H9 (cell line): ENCODE measurements around the gene CHST8. TPM values are rescaled to one million over a fixed set of nuclear protein-coding genes. Genes with fewer than 3 reads are reported as not detected.
A peak's percentile ranks its signal among the peaks of the same experiment; 100 is the strongest.

Experiments
- DNase-seq: peaks from one replicate; pipeline ENCODE4 v3.0.0-alpha.2; 2017
- H2AFZ ChIP-seq: one replicate; pipeline ENCODE4 v1.6.1; 2013; ENCODE audit warnings: mild to moderate bottlenecking, low read length, control low read depth, moderate library complexity
- H2AK5ac ChIP-seq: 2 replicates; pipeline ENCODE4 v1.6.1; 2013; ENCODE audit warnings: low read length, control low read depth, mixed read lengths; ENCODE audit not compliant: insufficient read length
- H2BK120ac ChIP-seq: one replicate; pipeline ENCODE4 v1.6.1; 2013; ENCODE audit warnings: low read depth, mild to moderate bottlenecking, low read length, control low read depth, inconsistent platforms; ENCODE audit not compliant: poor library complexity, severe bottlenecking
- H2BK12ac ChIP-seq: 2 replicates; pipeline ENCODE4 v1.6.1; 2013; ENCODE audit warnings: low read length, control low read depth, mixed read lengths, low read depth; ENCODE audit not compliant: insufficient read length
- H2BK15ac ChIP-seq: 2 replicates; pipeline ENCODE4 v1.6.1; 2013; ENCODE audit warnings: low read depth, low read length, control low read depth
- H2BK20ac ChIP-seq: one replicate; pipeline ENCODE4 v1.6.1; 2013; ENCODE audit warnings: low read depth, mild to moderate bottlenecking, low read length, control low read depth, inconsistent platforms; ENCODE audit not compliant: poor library complexity, severe bottlenecking
- H2BK5ac ChIP-seq: 2 replicates; pipeline ENCODE4 v1.6.1; 2013; ENCODE audit warnings: low read length, control low read depth, mixed read lengths; ENCODE audit not compliant: insufficient read length
- H3K14ac ChIP-seq: 2 replicates; pipeline ENCODE4 v1.6.1; 2013; ENCODE audit warnings: low read length, control low read depth; ENCODE audit not compliant: insufficient read depth
- H3K18ac ChIP-seq: 2 replicates; pipeline ENCODE4 v1.6.1; 2013; ENCODE audit warnings: low read depth, mild to moderate bottlenecking, mixed read lengths, low read length, control low read depth; ENCODE audit not compliant: insufficient read length
- H3K23ac ChIP-seq: 2 replicates; pipeline ENCODE4 v1.6.1; 2013; ENCODE audit warnings: low read length, control low read depth, mixed read lengths, low read depth; ENCODE audit not compliant: insufficient read length
- H3K23me2 ChIP-seq: 2 replicates; pipeline ENCODE4 v1.6.1; 2013; ENCODE audit warnings: low read depth, mild to moderate bottlenecking, mixed read lengths, low read length, control low read depth; ENCODE audit not compliant: insufficient read length, poor library complexity, severe bottlenecking
- H3K27ac ChIP-seq: 2 replicates; pipeline ENCODE4 v1.5.1; 2013; ENCODE audit warnings: low read length, control low read depth, mixed read lengths, low read depth; ENCODE audit not compliant: insufficient read length
- H3K27me3 ChIP-seq: 2 replicates; pipeline ENCODE4 v1.6.1; 2013; ENCODE audit warnings: low read length, control low read depth, inconsistent platforms; ENCODE audit not compliant: insufficient read depth
- H3K4ac ChIP-seq: 2 replicates; pipeline ENCODE4 v1.6.1; 2013; ENCODE audit warnings: low read depth, mild to moderate bottlenecking, control low read depth, inconsistent platforms, low read length, moderate library complexity
- H3K4me1 ChIP-seq: 2 replicates; pipeline ENCODE4 v1.6.1; 2013; ENCODE audit warnings: low read length, control low read depth, inconsistent platforms; ENCODE audit not compliant: insufficient read depth
- H3K4me2 ChIP-seq: 2 replicates; pipeline ENCODE4 v1.6.1; 2013; ENCODE audit warnings: low read length, control low read depth, mixed read lengths; ENCODE audit not compliant: insufficient read length, insufficient read depth
- H3K56ac ChIP-seq: 2 replicates; pipeline ENCODE4 v1.6.1; 2013; ENCODE audit warnings: low read depth, mild to moderate bottlenecking, mixed read lengths, low read length, control low read depth; ENCODE audit not compliant: insufficient read length
- H3K79me1 ChIP-seq: 2 replicates; pipeline ENCODE4 v1.6.1; 2013; ENCODE audit warnings: low read depth, mild to moderate bottlenecking, moderate library complexity, low read length, control low read depth, inconsistent platforms; ENCODE audit not compliant: insufficient read depth, poor library complexity, severe bottlenecking
- H3K79me2 ChIP-seq: 2 replicates; pipeline ENCODE4 v1.6.1; 2013; ENCODE audit warnings: low read length, control low read depth, inconsistent platforms; ENCODE audit not compliant: insufficient read depth
- H3K9ac ChIP-seq: 2 replicates; pipeline ENCODE4 v1.6.1; 2013; ENCODE audit warnings: low read length, control low read depth, mixed read lengths; ENCODE audit not compliant: insufficient read length; ENCODE audit errors: extremely low read depth
- H3K9me3 ChIP-seq: one replicate; pipeline ENCODE4 v1.6.1; 2013; ENCODE audit warnings: low read depth, low read length, inconsistent platforms; ENCODE audit not compliant: control insufficient read depth
- H3T11ph ChIP-seq: one replicate; pipeline ENCODE4 v1.6.1; 2013; ENCODE audit warnings: mild to moderate bottlenecking, low read length, control low read depth, inconsistent platforms
- H4K20me1 ChIP-seq: one replicate; pipeline ENCODE4 v1.6.1; 2013; ENCODE audit not compliant: control insufficient read depth, insufficient read length, insufficient read depth
- H4K5ac ChIP-seq: 2 replicates; pipeline ENCODE4 v1.6.1; 2013; ENCODE audit warnings: low read depth, mild to moderate bottlenecking, mixed read lengths, low read length, control low read depth; ENCODE audit not compliant: insufficient read length
- H4K8ac ChIP-seq: replicated peaks from 2 replicates; pipeline ENCODE4 v1.6.1; 2013; ENCODE audit warnings: low read length, control low read depth, mixed read lengths, low read depth; ENCODE audit not compliant: insufficient read length
- H4K91ac ChIP-seq: 2 replicates; pipeline ENCODE4 v1.6.1; 2013; ENCODE audit warnings: low read depth, mild to moderate bottlenecking, moderate library complexity, mixed read lengths, low read length, control low read depth; ENCODE audit not compliant: insufficient read length
- H3K27ac Mint-ChIP-seq, 3 experiments: 2 replicates in 2 of 3; 3 replicates in 1 of 3; pipeline ENCODE4 v1.8.0; 2020 to 2021; ENCODE audit warnings: mixed read lengths in 3 of 3, mild to moderate bottlenecking in 1 of 3, moderate library complexity in 1 of 3
- H3K27me3 Mint-ChIP-seq: 2 replicates; pipeline ENCODE4 v1.8.0; 2021; ENCODE audit warnings: low read depth, mild to moderate bottlenecking, moderate library complexity, mixed read lengths
- H3K36me3 Mint-ChIP-seq, 3 experiments: 2 replicates in 2 of 3; 3 replicates in 1 of 3; pipeline ENCODE4 v1.8.0; 2020 to 2021; ENCODE audit warnings: low read depth in 3 of 3, mixed read lengths in 3 of 3; ENCODE audit not compliant: insufficient read depth in 1 of 3
- H3K4me1 Mint-ChIP-seq, 2 experiments: 2 replicates each; pipeline ENCODE4 v1.8.0; 2020; ENCODE audit warnings: mixed read lengths in 2 of 2
- H3K4me3 Mint-ChIP-seq, 2 experiments: 2 replicates in 1 of 2; 3 replicates in 1 of 2; pipeline ENCODE4 v1.8.0; 2020 to 2021; ENCODE audit warnings: mild to moderate bottlenecking in 2 of 2, mixed read lengths in 2 of 2, moderate library complexity in 1 of 2
- H3K9me3 Mint-ChIP-seq, 2 experiments: 2 replicates in 1 of 2; 3 replicates in 1 of 2; pipeline ENCODE4 v1.8.0; 2020; ENCODE audit warnings: mild to moderate bottlenecking in 2 of 2, mixed read lengths in 2 of 2, moderate library complexity in 1 of 2
- WGBS: extraction: QIAGEN DNeasy Blood & Tissue Kit; methylation state at CpG from one replicate; pipeline ENCODE4 v1.1.7; 2013; ENCODE audit warnings: missing lambda C conversion rate, low lambda C conversion rate, mixed read lengths; ENCODE audit not compliant: insufficient read length; ENCODE audit errors: extremely low coverage; 5-methylcytosine and 5-hydroxymethylcytosine counted together
- total RNA-seq: library from RNA; stranded (reverse); gene quantifications from 2 replicates; pipeline ENCODE4 v1.2.1, GENCODE V29; 2021
- TF ChIP-seq, protein P1 (sequence below): fragments of 200-600 bp; sonication (generic); conservative IDR thresholded peaks from 3 replicates; pipeline ENCODE4 v1.8.0; 2021; ENCODE audit warnings: antibody characterized with exemption, mild to moderate bottlenecking

CHST8 gene
- total RNA-seq, 1 experiment from 2014 or later = 5.1 TPM

DNA sequence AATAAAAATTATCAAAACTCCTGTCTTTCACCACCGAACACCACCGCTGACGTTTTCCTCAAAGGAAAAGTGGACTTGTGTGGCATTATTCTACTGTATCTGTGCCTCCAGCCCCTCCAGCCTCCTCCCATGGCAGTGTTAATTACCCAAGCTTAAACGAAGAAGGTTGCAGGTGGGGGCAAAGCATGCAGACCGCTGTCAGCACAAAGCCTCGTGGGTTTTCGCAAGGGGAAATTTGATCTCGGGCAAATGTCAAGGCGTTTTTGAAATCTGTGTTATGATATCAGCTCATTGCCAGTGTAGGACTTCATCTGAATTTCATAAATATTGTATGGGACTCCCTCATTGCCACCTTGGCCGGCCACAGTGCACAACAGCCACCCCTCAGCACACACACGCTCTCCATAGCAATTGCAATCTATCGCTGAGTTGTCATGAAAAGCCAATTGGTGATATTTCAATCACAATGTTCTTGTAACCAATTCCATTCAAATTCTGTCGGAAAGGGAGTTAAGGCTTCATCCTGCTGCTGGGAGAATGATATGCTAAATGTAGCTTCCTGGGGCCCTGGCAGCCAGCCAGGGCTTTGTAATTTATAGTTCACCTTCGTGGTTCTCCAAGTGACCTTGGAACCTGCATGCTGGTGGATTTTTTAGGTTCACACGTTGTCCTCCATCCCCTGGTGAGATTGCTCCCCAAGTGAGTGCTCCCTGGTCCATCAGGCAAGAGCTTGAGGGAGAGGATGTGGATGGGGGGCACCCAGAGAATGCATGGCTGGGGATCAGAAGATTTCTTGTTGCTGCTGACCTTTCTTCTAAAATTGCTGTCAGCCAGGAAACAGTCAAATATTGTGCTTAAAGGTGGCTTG, 16.6 kb downstream of the CHST8 start:
- no peak overlapping the region for H3K23ac ChIP-seq
- no peak overlapping the region for H3K4ac ChIP-seq
- no peak overlapping the region for H2AFZ ChIP-seq
- no peak overlapping the region for H2AK5ac ChIP-seq
- no peak overlapping the region for H4K91ac ChIP-seq
- Mint-ChIP-seq H3K9me3 (no peaks in the 10 kb centered on the region), H3K36me3 (no peaks in the 10 kb centered on the region; a peak in 1 of 7 replicates), H3K4me3 (peak overlapping the region; percentile 22 to 69), H3K27me3 (peaks cover 2% of the 10 kb centered on the region; the same call in 1 of the 2 replicates), H3K27ac (peak overlapping the region in 1 of 3 experiments; percentile 82; a peak in 5 of 7 replicates), H3K4me1 (peaks cover 38 to 44% of the 10 kb centered on the region in 2 experiments)
- H3K79me1 ChIP-seq = no peaks in the 10 kb centered on the region
- no peak overlapping the region for H2BK120ac ChIP-seq
- H4K8ac ChIP-seq = no peak overlapping the region
- no peak overlapping the region for H2BK5ac ChIP-seq
- H2BK20ac ChIP-seq = no peak overlapping the region
- no peaks in the 10 kb centered on the region; the same call in 1 of the 2 replicates for H3K79me2 ChIP-seq
- no peak overlapping the region for H3K9ac ChIP-seq
- peak overlapping the region; percentile 70 for H3K4me2 ChIP-seq
- peak overlapping the region; percentile 62 for H3K27ac ChIP-seq
- no peak overlapping the region for H2BK15ac ChIP-seq
- peaks cover 20% of the 10 kb centered on the region for H3K4me1 ChIP-seq
- DNase-seq = peak; percentile 50
- no peaks in the 10 kb centered on the region for H4K20me1 ChIP-seq
- WGBS = no CpG with 5 or more reads among the region's 15 CpGs
- H3K9me3 ChIP-seq = no peaks in the 10 kb centered on the region
- TF ChIP-seq, protein P1, sequence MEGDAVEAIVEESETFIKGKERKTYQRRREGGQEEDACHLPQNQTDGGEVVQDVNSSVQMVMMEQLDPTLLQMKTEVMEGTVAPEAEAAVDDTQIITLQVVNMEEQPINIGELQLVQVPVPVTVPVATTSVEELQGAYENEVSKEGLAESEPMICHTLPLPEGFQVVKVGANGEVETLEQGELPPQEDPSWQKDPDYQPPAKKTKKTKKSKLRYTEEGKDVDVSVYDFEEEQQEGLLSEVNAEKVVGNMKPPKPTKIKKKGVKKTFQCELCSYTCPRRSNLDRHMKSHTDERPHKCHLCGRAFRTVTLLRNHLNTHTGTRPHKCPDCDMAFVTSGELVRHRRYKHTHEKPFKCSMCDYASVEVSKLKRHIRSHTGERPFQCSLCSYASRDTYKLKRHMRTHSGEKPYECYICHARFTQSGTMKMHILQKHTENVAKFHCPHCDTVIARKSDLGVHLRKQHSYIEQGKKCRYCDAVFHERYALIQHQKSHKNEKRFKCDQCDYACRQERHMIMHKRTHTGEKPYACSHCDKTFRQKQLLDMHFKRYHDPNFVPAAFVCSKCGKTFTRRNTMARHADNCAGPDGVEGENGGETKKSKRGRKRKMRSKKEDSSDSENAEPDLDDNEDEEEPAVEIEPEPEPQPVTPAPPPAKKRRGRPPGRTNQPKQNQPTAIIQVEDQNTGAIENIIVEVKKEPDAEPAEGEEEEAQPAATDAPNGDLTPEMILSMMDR = no peak
- H4K5ac ChIP-seq = no peak overlapping the region
- H3K18ac ChIP-seq = no peak overlapping the region
- H3K27me3 ChIP-seq = no peaks in the 10 kb centered on the region
- no peak overlapping the region for H3K56ac ChIP-seq
- H2BK12ac ChIP-seq = no peak overlapping the region
- H3T11ph ChIP-seq = no peak overlapping the region
- H3K14ac ChIP-seq = no peak overlapping the region; the same call in 1 of the 2 replicates
- peaks cover 3% of the 10 kb centered on the region for H3K23me2 ChIP-seq
